ENCODE measurements around the gene IMPA2.

DNA sequence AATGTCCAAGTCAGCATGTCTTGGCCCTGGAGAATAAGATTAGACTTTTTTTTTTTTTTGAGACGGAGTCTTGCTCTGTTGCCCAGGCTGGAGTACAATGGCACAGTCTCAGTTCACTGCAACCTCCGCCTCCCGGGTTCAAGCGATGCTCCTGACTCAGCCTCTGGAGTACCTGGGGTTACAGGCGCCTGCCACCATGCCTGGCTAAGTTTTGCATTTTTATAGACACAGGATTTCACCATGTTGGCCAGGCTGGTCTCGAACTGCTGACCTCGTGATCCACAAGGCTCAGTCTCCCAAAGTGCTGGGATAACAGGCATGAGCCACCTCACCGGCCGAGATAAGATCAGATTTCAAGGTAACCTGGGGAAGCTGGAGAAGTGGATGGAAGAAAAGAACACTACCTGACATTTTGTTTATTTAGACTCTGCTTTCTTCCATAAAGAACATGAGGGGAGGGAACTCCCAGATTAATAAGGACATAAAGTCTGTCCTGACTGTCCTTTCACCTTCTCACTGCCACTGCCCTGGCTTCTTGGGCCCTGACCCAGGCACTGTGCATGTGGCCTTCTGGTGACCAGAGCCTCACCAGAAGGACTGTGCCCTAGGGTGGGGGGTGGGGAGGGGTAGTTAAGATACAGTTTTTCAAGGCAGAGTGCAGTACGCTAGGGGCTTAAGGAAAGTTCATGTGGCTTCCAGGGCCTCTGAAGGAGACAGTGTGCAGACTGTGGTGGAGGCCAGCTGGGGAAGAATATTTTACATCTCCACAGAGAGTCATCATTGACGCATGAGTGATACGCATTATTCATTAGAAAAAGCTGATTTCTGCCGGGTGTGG is 4.8 kb upstream of the IMPA2 start:
- no peak for TF ChIP-seq CTCF (IDR thresholded peaks at IDR 0.05; ENCODE audit: low read depth, low read length)
- no peak for TF ChIP-seq EZH2phosphoT487 (IDR thresholded peaks at IDR 0.05; ENCODE audit: low read depth)

Data from OCI-LY3 (cell line).